ENCODE data around the gene PDCD6IP. TPM values are rescaled to one million over a fixed set of nuclear protein-coding genes. Genes with fewer than 3 reads are reported as not detected.

Gene PDCD6IP
- total and polyA plus RNA-seq, 3 donors from 2014 or later = 160 to 378 (median 305) TPM

DNA sequence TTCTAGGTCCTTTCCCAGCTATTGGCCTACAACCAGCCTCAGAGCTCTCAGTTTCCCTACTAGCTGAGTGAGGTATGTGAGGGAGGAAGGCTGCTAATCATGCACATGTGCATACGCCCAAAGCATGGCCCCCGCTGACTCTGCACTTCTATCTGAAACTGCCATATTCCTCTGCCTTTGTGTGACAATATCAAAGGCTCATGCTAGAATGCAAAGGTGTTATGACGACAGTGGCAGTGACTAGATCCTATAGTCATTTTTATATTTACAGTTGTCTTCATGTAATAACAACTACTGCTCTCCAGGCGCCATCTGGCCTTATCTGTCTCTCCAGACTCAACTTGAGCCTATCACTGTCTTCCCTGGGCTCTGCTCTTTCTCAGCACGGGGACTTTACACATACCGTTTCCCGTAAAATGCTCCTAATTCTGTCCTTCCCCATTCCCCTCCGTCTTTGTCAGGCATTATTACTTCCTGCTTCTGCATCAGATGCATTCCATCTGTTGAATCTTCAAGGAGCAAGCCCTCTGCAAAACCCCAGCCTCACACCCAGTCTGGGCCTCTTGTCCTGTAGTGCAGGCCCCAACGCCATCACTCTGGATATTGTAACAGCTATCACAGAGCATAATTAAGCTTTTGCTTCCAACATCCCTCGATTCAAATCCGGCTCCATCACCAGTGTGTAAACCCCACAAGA lies 102.5 kb downstream of the PDCD6IP start:
- no peak for TF ChIP-seq POLR2A (IDR thresholded peaks at IDR 0.05)
- TF ChIP-seq, protein P1, sequence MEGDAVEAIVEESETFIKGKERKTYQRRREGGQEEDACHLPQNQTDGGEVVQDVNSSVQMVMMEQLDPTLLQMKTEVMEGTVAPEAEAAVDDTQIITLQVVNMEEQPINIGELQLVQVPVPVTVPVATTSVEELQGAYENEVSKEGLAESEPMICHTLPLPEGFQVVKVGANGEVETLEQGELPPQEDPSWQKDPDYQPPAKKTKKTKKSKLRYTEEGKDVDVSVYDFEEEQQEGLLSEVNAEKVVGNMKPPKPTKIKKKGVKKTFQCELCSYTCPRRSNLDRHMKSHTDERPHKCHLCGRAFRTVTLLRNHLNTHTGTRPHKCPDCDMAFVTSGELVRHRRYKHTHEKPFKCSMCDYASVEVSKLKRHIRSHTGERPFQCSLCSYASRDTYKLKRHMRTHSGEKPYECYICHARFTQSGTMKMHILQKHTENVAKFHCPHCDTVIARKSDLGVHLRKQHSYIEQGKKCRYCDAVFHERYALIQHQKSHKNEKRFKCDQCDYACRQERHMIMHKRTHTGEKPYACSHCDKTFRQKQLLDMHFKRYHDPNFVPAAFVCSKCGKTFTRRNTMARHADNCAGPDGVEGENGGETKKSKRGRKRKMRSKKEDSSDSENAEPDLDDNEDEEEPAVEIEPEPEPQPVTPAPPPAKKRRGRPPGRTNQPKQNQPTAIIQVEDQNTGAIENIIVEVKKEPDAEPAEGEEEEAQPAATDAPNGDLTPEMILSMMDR (IDR thresholded peaks at IDR 0.05) = no peak
- intact Hi-C loops (cut with DNase I; ENCODE audit: low total_unique reads) = no loop called here
- H3K27ac ChIP-seq = no peak overlapping the region
- H3K4me3 ChIP-seq = no peak overlapping the region
- WGBS, 2 donors = 83 to 85% methylated on average over 11 of the region's 11 CpGs
- no peaks in the 10 kb centered on the region for H3K4me1 ChIP-seq
- DNase-seq = no peak
- no peaks in the 10 kb centered on the region for H3K27me3 ChIP-seq
- no peaks in the 10 kb centered on the region for H3K36me3 ChIP-seq (ENCODE audit: low read depth, missing control alignments)
- no peaks in the 10 kb centered on the region for H3K9me3 ChIP-seq

DNA sequence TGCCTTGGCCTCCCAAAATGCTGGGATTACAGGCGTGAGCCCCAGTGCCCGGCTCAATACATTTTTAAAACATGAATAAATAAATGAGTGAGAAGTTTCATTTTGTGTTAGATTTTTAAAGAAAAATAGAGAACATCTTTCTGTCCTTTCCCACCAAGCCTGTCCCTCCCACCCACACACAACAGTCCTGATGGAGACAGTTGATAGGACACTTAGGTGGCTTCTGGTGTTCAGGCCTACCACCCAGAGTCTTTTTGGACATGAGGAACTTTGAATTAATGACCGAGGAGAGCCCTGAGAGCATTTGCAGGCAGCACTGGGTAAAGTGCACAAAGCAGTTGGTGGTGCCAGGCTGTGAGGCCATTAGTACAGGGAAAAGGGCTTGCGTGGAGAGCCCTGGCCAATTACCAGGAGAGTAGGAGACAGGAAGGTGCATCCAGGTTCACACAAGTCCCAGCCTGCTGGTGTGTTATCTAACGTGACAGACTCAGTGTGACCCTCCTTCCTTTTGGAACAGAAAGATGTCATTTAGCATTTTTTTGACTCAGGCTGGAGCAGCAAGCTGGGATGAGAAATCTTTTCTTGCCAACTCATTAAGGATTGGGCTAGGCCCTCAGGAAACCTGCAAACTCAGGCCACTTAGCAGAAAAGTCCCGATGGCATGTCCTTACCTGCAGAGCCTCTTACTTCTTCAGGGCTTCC lies 103.6 kb downstream of the PDCD6IP start:
- WGBS, 2 donors = 86% methylated on average over 5 to 6 of the region's 6 CpGs
- intact Hi-C loops (cut with DNase I; ENCODE audit: low total_unique reads) = no loop called here

DNA sequence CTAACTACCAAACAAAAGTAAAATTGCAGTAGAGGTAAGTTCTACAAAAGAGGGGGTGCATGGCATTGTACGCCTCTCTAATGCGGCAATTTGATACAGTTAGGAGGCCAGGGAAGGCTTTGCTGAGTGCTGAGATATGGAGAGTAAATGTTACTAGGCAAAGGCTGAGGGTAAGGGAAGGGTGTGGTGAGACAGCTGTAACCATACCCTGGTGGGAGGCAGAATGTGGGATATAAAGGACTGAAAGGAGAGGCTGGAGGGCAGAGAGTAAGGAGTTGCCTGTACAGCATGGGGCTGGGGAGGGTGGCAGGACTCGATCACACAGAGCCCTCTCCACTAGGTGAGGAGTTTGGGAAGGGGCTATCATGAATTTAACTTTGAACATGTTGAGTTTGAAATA lies 106.3 kb downstream of the PDCD6IP start:
- Histone ChIP-seq H3K36me3 (ENCODE audit: low read depth, missing control alignments) (no peaks in the 10 kb centered on the region), H3K27ac (no peak overlapping the region), H3K4me1 (no peaks in the 10 kb centered on the region), H3K9me3 (no peaks in the 10 kb centered on the region), H3K4me3 (no peak overlapping the region), H3K27me3 (no peaks in the 10 kb centered on the region)
- no peak for DNase-seq
- 93 to 96% methylated on average over 3 of the region's 3 CpGs for WGBS, 2 donors
- no peak for TF ChIP-seq POLR2A (IDR thresholded peaks at IDR 0.05)
- TF ChIP-seq, protein P1 (IDR thresholded peaks at IDR 0.05) = no peak
- intact Hi-C loops (cut with DNase I; ENCODE audit: low total_unique reads) = no loop called here

More for the DNA sequence above, 103.6 kb downstream of the PDCD6IP start:
- Histone ChIP-seq H3K27me3 (no peaks in the 10 kb centered on the region), H3K9me3 (no peaks in the 10 kb centered on the region), H3K4me1 (no peaks in the 10 kb centered on the region), H3K36me3 (ENCODE audit: low read depth, missing control alignments) (no peaks in the 10 kb centered on the region), H3K27ac (no peak overlapping the region), H3K4me3 (no peak overlapping the region)
- DNase-seq = no peak
- no peak for TF ChIP-seq POLR2A (IDR thresholded peaks at IDR 0.05)
- TF ChIP-seq, protein P1 (IDR thresholded peaks at IDR 0.05) = no peak

DNA sequence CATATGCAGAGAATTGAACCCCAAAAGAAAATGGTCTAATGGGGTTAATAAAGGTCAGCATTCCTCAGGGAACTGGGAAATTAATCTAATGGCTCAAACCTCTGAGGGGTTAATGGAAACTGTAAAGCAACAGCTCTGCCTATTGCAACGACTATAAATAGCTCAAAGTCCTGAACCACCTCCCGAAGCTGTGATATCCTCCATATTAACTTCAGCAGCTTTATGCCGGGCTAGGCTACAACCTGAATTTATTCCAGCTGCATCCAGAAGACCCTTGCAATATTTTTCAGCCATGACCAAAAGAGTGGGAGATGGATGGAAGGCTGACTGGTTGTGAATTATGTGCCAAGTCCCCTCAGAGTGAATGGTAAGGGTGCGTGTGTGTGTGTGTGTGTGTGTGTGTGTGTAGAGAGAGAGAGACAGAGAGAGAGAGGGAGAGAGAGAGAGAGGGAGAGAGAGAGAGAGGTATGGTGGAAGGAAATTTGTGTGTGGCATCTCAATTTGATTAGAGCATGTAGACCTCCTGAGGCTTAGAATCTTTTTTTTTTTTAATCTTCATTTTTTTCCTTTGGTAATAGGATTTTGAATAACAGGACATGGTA lies 109.9 kb downstream of the PDCD6IP start:
- Histone ChIP-seq H3K27ac (no peak overlapping the region), H3K4me1 (no peaks in the 10 kb centered on the region), H3K4me3 (no peak overlapping the region), H3K36me3 (ENCODE audit: low read depth, missing control alignments) (no peaks in the 10 kb centered on the region), H3K9me3 (no peaks in the 10 kb centered on the region), H3K27me3 (no peaks in the 10 kb centered on the region)
- WGBS, 2 donors = 46 to 49% methylated on average over 4 of the region's 4 CpGs
- no peak for TF ChIP-seq POLR2A (IDR thresholded peaks at IDR 0.05)
- TF ChIP-seq, protein P1 (IDR thresholded peaks at IDR 0.05) = no peak
- DNase-seq = no peak
- intact Hi-C loops (cut with DNase I; ENCODE audit: low total_unique reads) = no loop called here

All from testis (tissue), 3 donors.